GM21619 (cell line): Measurements from ENCODE around the gene MERTK.
"Not testable (repeated sequence)": the region's sequence is repeated elsewhere in the genome, so short reads cannot be mapped to it uniquely, and the experiment has no call there.

Source experiments
- ATAC-seq: cut with Tn5 transposase; IDR thresholded peaks from one replicate; pipeline ENCODE4 v1.9.1; 2021; ENCODE audit not compliant: unreplicated experiment

Gene MERTK

GRCh38 chr2:111897924-111898702 is at the start of gene MERTK:
TSS of gene MERTK (plus strand) at chr2:111898607. CDS start at chr2:111898736, 129 bp downstream.
- ATAC-seq = peak; percentile 64

- not testable (repeated sequence) for ATAC-seq
These were observed 47.8 kb upstream of the MERTK start for GRCh38 chr2:111850646-111851045.

- not testable (repeated sequence) for ATAC-seq
These were observed 45.9 kb upstream of the MERTK start for GRCh38 chr2:111852544-111852943.

- not testable (repeated sequence) for ATAC-seq
These were observed 38.4 kb upstream of the MERTK start for GRCh38 chr2:111860005-111860404.

GRCh38 chr2:111865124-111865523 is 33.3 kb upstream of the MERTK start:
- ATAC-seq = not testable (repeated sequence)

- ATAC-seq = not testable (repeated sequence)
These were observed 25.6 kb upstream of the MERTK start for GRCh38 chr2:111872806-111873205.

- peak; percentile 86 for ATAC-seq
These were observed 14.5 kb upstream of the MERTK start, which contains the start of gene ANAPC1 for GRCh38 chr2:111883661-111884591. TSS of gene ANAPC1 (minus strand) at chr2:111884193. CDS start at chr2:111880825, 3,368 bp downstream.

GRCh38 chr2:111884592-111884964 is 13.8 kb upstream of the MERTK start:
- no peak for ATAC-seq

- ATAC-seq = no peak
These were observed 2.4 kb upstream of the MERTK start for GRCh38 chr2:111896024-111896423.

GRCh38 chr2:111896576-111896975 is 1.8 kb upstream of the MERTK start:
- ATAC-seq = no peak

GRCh38 chr2:111897630-111897923 is 830 bp upstream of the MERTK start:
- peak; percentile 29 for ATAC-seq

- peak; percentile 9 for ATAC-seq
These were observed 502 bp downstream of the MERTK start for GRCh38 chr2:111898703-111899514.

- ATAC-seq = no peak
These were observed 2.5 kb downstream of the MERTK start for GRCh38 chr2:111900859-111901258.

GRCh38 chr2:111903516-111903915 is 5.1 kb downstream of the MERTK start:
- no peak for ATAC-seq

- no peak for ATAC-seq
These were observed 5.6 kb downstream of the MERTK start for GRCh38 chr2:111903930-111904439.

GRCh38 chr2:111904726-111905474 is 6.5 kb downstream of the MERTK start:
- no peak for ATAC-seq

GRCh38 chr2:111905475-111905869 is 7.1 kb downstream of the MERTK start:
- ATAC-seq = not testable (repeated sequence)

- ATAC-seq = peak; percentile 59
These were observed 7.8 kb downstream of the MERTK start for GRCh38 chr2:111905990-111906735.

- ATAC-seq = no peak
These were observed 10.2 kb downstream of the MERTK start for GRCh38 chr2:111908578-111908977.
